ENCODE data around the gene ARMH4. TPM values are rescaled to one million over a fixed set of nuclear protein-coding genes. Genes with fewer than 3 reads are reported as not detected.

The ARMH4 gene
- total and polyA plus RNA-seq, 4 donors, result 0.40 to 14.2 (median 1.1) TPM

DNA sequence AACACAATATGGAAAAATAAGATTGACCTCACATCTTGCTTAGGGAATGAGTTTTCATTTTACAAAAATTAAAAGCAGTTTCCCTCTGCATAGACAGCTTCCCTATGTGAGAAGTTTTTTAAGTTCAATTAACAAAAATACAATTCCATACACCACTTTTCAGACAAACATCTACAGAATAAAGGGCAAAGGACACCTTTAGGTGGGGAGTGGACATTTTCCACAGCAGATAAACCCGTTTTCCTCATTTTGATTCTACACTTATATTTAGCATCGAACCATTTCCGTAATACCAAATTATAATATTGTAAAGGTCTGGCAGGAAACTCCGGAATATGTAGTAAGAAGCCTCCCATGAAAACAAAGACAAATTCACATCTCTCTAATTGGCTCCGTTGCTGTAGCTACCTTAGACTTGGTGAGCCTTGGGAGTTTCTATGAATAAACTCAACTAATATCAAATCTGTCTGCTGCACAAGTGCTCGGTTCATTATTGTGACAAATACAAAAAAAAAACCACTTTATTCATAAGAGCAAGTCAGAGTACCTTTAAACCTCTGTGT, 1.7 kb downstream of the ARMH4 start:
- DNase-seq (no peak), ATAC-seq (ENCODE audit: insufficient read depth, low FRiP score) (no peak)
- Histone ChIP-seq H3K9ac (ENCODE audit: insufficient read depth in 1 of 2, low read length in 2 of 2) (no peak overlapping the region), H3K4me3 (no peak overlapping the region), H3K36me3 (ENCODE audit: control insufficient read depth in 4 of 4, insufficient read depth in 4 of 4, low read length in 4 of 4) (no peaks in the 10 kb centered on the region), H3K9me3 (ENCODE audit: control insufficient read depth in 4 of 4, insufficient read depth in 3 of 4, low read length in 3 of 4) (no peaks in the 10 kb centered on the region), H3K27ac (ENCODE audit: low read depth in 1 of 2, low read length in 1 of 2) (no peak overlapping the region), H3K4me1 (ENCODE audit: control insufficient read depth in 5 of 5, insufficient read depth in 5 of 5, low read length in 5 of 5) (peaks cover 0 to 26% (median 0%) of the 10 kb centered on the region in 5 donors), H3K27me3 (ENCODE audit: control insufficient read depth in 3 of 3, insufficient read depth in 3 of 3, low read length in 2 of 3) (peaks cover 0 to 13% (median 9%) of the 10 kb centered on the region in 3 donors)
- TF ChIP-seq, protein P1, sequence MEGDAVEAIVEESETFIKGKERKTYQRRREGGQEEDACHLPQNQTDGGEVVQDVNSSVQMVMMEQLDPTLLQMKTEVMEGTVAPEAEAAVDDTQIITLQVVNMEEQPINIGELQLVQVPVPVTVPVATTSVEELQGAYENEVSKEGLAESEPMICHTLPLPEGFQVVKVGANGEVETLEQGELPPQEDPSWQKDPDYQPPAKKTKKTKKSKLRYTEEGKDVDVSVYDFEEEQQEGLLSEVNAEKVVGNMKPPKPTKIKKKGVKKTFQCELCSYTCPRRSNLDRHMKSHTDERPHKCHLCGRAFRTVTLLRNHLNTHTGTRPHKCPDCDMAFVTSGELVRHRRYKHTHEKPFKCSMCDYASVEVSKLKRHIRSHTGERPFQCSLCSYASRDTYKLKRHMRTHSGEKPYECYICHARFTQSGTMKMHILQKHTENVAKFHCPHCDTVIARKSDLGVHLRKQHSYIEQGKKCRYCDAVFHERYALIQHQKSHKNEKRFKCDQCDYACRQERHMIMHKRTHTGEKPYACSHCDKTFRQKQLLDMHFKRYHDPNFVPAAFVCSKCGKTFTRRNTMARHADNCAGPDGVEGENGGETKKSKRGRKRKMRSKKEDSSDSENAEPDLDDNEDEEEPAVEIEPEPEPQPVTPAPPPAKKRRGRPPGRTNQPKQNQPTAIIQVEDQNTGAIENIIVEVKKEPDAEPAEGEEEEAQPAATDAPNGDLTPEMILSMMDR (IDR thresholded peaks at IDR 0.05; ENCODE audit: control extremely low read depth, extremely low read depth), result no peak
- 88% methylated on average over 6 of the region's 6 CpGs for WGBS, 2 donors

DNA sequence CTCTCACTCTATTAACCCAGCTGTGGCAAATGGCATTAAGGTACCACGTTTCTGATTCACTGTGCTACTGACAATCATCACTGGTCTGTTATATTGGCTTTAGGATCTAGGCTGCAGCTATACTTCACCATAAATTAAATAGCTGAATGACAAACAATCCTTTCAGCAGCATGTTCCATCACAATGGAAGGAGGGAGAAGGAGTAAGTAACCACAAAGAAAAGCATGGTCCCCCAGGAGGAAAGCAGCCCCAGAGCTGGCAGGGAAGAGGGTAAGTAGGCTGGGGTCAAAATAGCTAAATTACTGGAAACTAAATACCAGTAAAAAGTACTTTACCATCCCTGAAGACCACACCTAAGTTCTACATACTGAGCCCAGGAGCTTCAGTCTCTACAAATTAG, 2.8 kb downstream of the ARMH4 start:
- 57 to 81% methylated on average over 1 of the region's 1 CpG for WGBS, 2 donors
- peaks cover 0 to 13% (median 9%) of the 10 kb centered on the region in 3 donors for H3K27me3 ChIP-seq (ENCODE audit: control insufficient read depth in 3 of 3, insufficient read depth in 3 of 3, low read length in 2 of 3)
- H3K4me1 ChIP-seq (ENCODE audit: control insufficient read depth in 5 of 5, insufficient read depth in 5 of 5, low read length in 5 of 5), result peaks cover 0 to 26% (median 0%) of the 10 kb centered on the region in 5 donors
- H3K9me3 ChIP-seq (ENCODE audit: control insufficient read depth in 4 of 4, insufficient read depth in 3 of 4, low read length in 3 of 4), result no peaks in the 10 kb centered on the region
- H3K4me3 ChIP-seq, result no peak overlapping the region
- no peak overlapping the region for H3K27ac ChIP-seq (ENCODE audit: low read depth in 1 of 2, low read length in 1 of 2)
- no peaks in the 10 kb centered on the region for H3K36me3 ChIP-seq (ENCODE audit: control insufficient read depth in 4 of 4, insufficient read depth in 4 of 4, low read length in 4 of 4)
- TF ChIP-seq, protein P1 (IDR thresholded peaks at IDR 0.05; ENCODE audit: control extremely low read depth, extremely low read depth), result no peak
- no peak overlapping the region for H3K9ac ChIP-seq (ENCODE audit: insufficient read depth in 1 of 2, low read length in 2 of 2)
- no peak for DNase-seq
- no peak for ATAC-seq (ENCODE audit: insufficient read depth, low FRiP score)

- Histone ChIP-seq H3K4me1 (ENCODE audit: control insufficient read depth in 5 of 5, insufficient read depth in 5 of 5, low read length in 5 of 5) (peaks cover 0 to 19% (median 0%) of the 10 kb centered on the region in 5 donors), H3K4me3 (no peak overlapping the region), H3K36me3 (ENCODE audit: control insufficient read depth in 4 of 4, insufficient read depth in 4 of 4, low read length in 4 of 4) (no peaks in the 10 kb centered on the region), H3K9ac (ENCODE audit: insufficient read depth in 1 of 2, low read length in 2 of 2) (no peak overlapping the region), H3K27ac (ENCODE audit: low read depth in 1 of 2, low read length in 1 of 2) (no peak overlapping the region), H3K27me3 (ENCODE audit: control insufficient read depth in 3 of 3, insufficient read depth in 3 of 3, low read length in 2 of 3) (peaks cover 0 to 13% (median 9%) of the 10 kb centered on the region in 3 donors), H3K9me3 (ENCODE audit: control insufficient read depth in 4 of 4, insufficient read depth in 3 of 4, low read length in 3 of 4) (no peaks in the 10 kb centered on the region)
- ATAC-seq (ENCODE audit: insufficient read depth, low FRiP score) (no peak), DNase-seq (no peak)
- TF ChIP-seq, protein P1 (IDR thresholded peaks at IDR 0.05; ENCODE audit: control extremely low read depth, extremely low read depth), result no peak
- 40 to 59% methylated on average over 1 of the region's 1 CpG for WGBS, 2 donors
Observed at GRCh38 chr14:58146399-58146798, 5.6 kb downstream of the ARMH4 start.

GRCh38 chr14:58145936-58146335, 6.1 kb downstream of the ARMH4 start:
- ATAC-seq (ENCODE audit: insufficient read depth, low FRiP score), result no peak
- WGBS, 2 donors, result 30 to 70% methylated on average over 1 of the region's 1 CpG

More at GRCh38 chr14:58145936-58146335, 6.1 kb downstream of the ARMH4 start:
- TF ChIP-seq, protein P1 (IDR thresholded peaks at IDR 0.05; ENCODE audit: control extremely low read depth, extremely low read depth), result no peak
- H3K9me3 ChIP-seq (ENCODE audit: control insufficient read depth in 4 of 4, insufficient read depth in 3 of 4, low read length in 3 of 4), result no peaks in the 10 kb centered on the region
- H3K27me3 ChIP-seq (ENCODE audit: control insufficient read depth in 3 of 3, insufficient read depth in 3 of 3, low read length in 2 of 3), result peaks cover 0 to 13% (median 9%) of the 10 kb centered on the region in 3 donors
- no peak overlapping the region for H3K4me3 ChIP-seq
- H3K9ac ChIP-seq (ENCODE audit: insufficient read depth in 1 of 2, low read length in 2 of 2), result no peak overlapping the region
- peaks cover 0 to 16% (median 0%) of the 10 kb centered on the region in 5 donors for H3K4me1 ChIP-seq (ENCODE audit: control insufficient read depth in 5 of 5, insufficient read depth in 5 of 5, low read length in 5 of 5)
- no peaks in the 10 kb centered on the region for H3K36me3 ChIP-seq (ENCODE audit: control insufficient read depth in 4 of 4, insufficient read depth in 4 of 4, low read length in 4 of 4)
- H3K27ac ChIP-seq (ENCODE audit: low read depth in 1 of 2, low read length in 1 of 2), result no peak overlapping the region
- DNase-seq, result peak in 2 of 3 donors; percentile 28 to 48

All from lung (tissue), 12 donors.